Left lung (tissue), 10 donors: ENCODE results near the gene TTC9. TPM values are rescaled to one million over a fixed set of nuclear protein-coding genes. Genes with fewer than 3 reads are reported as not detected.
A peak's percentile ranks its signal among the peaks of the same experiment; 100 is the strongest.

Experiments
- ATAC-seq: fragments of 200-7000 bp; cut with Tn5 transposase; one replicate; pipeline ENCODE4 v1.9.1; 2020; ENCODE audit warnings: moderate library complexity
- DNase-seq, 4 donors: peaks; one replicate each; pipeline ENCODE4 v3.0.0-alpha.2; 2013 to 2020
- H3K27ac ChIP-seq, 2 donors: fragments of 200-600 bp; sonication (generic) in 1 of 2; one replicate each; pipeline versions ENCODE4 v1.5.0 to v1.8.0; 2020 to 2021
- H3K27me3 ChIP-seq, 2 donors: fragments of 200-600 bp; sonication (generic) in 1 of 2; one replicate each; pipeline versions ENCODE4 v1.5.0 to v1.8.0; 2020 to 2021
- H3K36me3 ChIP-seq, 2 donors: fragments of 200-600 bp; sonication (generic) in 1 of 2; one replicate each; pipeline versions ENCODE4 v1.5.0 to v1.8.0; 2020 to 2021
- H3K4me1 ChIP-seq, 2 donors: fragments of 200-600 bp; one replicate each; pipeline ENCODE4 v1.8.0; 2021
- H3K4me3 ChIP-seq, 2 donors: fragments of 200-600 bp; sonication (generic) in 1 of 2; one replicate each; pipeline versions ENCODE4 v1.5.0 to v1.8.0; 2020 to 2021; ENCODE audit warnings: mild to moderate bottlenecking in 1 of 2
- H3K9me3 ChIP-seq, 2 donors: fragments of 200-600 bp; sonication (generic) in 1 of 2; one replicate each; pipeline versions ENCODE4 v1.5.0 to v1.8.0; 2020 to 2021
- intact Hi-C, 2 donors: fragments of 100-400 bp; cut with DNase I; formaldehyde crosslinking; loops; one replicate each; pipeline versions ENCODE4 v1.11.2 to v1.14.2; 2022
- polyA plus RNA-seq, 6 donors: library from polyadenylated mRNA; unstranded; fragments of 120-200 nt; gene quantifications; one replicate each; pipeline ENCODE4 v1.2.1, GENCODE V29; 2013; ENCODE audit not compliant: insufficient read length in 6 of 6
- total RNA-seq, 2 donors: library from RNA; stranded (reverse); fragmentation: NEBNext Ultra II Directional; extraction: Animal tissue kit (Norgen Biotek cat#: 25700); gene quantifications; one replicate each; pipeline ENCODE4 v1.2.1, GENCODE V29; 2021
- TF ChIP-seq, protein P1 (sequence below), 2 donors: fragments of 200-600 bp; sonication (generic) in 1 of 2; IDR thresholded peaks; one replicate each; pipeline versions ENCODE4 v1.5.0 to v1.8.0; 2021; ENCODE audit warnings: antibody characterized with exemption in 2 of 2
- donor health status: DM: no; HTN: yes; CAD: no.
- donor health status: DM: no; HTN: no; CAD: no.

Gene TTC9
- total and polyA plus RNA-seq, 8 donors, result 4.8 to 10.4 (median 9.4) TPM

DNA sequence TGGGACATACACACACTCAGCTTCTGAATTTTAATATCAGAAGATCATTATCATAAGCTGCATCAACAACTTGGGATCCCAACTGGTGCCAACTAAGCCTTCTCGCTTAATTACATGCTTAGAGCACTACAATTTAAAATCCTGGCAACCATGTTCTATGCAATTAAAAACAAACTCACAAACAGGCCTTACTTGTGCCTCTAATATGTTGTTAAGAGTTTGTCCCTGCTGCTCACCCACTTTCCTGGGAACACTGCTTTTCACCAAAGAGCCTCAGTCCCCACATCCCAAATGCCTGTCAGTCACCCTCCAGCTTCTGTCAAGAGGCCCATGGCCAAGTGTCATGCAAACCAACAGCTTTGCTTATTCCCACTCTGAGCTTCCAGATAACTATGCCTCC lies 69.7 kb downstream of the TTC9 start:
- intact Hi-C loops, result loop anchor here in 1 of 2 donors (10.0 kb wide), 1 partner anchor 87 kb away; no protein-coding TSS in a partner anchor
- peaks cover 6 to 9% of the 10 kb centered on the region in 2 donors for H3K4me1 ChIP-seq
- ATAC-seq, result no peak

DNA sequence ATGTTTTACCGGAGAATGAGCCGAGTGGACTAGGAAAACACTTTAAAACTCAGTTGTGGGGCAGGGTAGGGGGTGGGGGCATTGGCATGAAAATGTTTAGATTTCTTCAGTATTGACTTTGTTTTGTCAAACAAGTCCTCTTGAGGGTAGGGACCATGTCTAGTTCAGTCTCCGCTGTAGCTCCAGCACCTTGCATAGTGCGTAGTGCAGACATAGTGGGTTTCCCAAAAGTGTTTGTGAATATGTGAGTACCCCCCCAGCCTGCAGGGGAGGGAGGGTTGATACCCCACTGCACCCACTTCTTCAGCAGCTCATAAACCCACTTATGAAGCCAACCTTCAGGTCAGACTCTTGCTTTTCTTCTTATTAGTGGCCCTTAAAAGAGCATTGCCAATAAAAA lies 71.4 kb downstream of the TTC9 start:
- TF ChIP-seq, protein P1, sequence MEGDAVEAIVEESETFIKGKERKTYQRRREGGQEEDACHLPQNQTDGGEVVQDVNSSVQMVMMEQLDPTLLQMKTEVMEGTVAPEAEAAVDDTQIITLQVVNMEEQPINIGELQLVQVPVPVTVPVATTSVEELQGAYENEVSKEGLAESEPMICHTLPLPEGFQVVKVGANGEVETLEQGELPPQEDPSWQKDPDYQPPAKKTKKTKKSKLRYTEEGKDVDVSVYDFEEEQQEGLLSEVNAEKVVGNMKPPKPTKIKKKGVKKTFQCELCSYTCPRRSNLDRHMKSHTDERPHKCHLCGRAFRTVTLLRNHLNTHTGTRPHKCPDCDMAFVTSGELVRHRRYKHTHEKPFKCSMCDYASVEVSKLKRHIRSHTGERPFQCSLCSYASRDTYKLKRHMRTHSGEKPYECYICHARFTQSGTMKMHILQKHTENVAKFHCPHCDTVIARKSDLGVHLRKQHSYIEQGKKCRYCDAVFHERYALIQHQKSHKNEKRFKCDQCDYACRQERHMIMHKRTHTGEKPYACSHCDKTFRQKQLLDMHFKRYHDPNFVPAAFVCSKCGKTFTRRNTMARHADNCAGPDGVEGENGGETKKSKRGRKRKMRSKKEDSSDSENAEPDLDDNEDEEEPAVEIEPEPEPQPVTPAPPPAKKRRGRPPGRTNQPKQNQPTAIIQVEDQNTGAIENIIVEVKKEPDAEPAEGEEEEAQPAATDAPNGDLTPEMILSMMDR (IDR thresholded peaks at IDR 0.05), result no peak
- Histone ChIP-seq H3K27me3 (peaks cover 0 to 10% of the 10 kb centered on the region in 2 donors), H3K9me3 (no peaks in the 10 kb centered on the region), H3K4me3 (no peak overlapping the region), H3K36me3 (no peaks in the 10 kb centered on the region), H3K4me1 (peaks cover 6 to 9% of the 10 kb centered on the region in 2 donors), H3K27ac (no peak overlapping the region)
- intact Hi-C loops, result loop anchor here in 1 of 2 donors (10.0 kb wide), 1 partner anchor 88 kb away; no protein-coding TSS in a partner anchor
- no peak for DNase-seq
- ATAC-seq, result no peak

More for the DNA sequence above, 69.7 kb downstream of the TTC9 start:
- Histone ChIP-seq H3K36me3 (no peaks in the 10 kb centered on the region), H3K9me3 (no peaks in the 10 kb centered on the region), H3K27ac (no peak overlapping the region), H3K4me3 (no peak overlapping the region), H3K27me3 (peaks cover 0 to 10% of the 10 kb centered on the region in 2 donors)
- DNase-seq, result no peak
- TF ChIP-seq, protein P1 (IDR thresholded peaks at IDR 0.05), result no peak

DNA sequence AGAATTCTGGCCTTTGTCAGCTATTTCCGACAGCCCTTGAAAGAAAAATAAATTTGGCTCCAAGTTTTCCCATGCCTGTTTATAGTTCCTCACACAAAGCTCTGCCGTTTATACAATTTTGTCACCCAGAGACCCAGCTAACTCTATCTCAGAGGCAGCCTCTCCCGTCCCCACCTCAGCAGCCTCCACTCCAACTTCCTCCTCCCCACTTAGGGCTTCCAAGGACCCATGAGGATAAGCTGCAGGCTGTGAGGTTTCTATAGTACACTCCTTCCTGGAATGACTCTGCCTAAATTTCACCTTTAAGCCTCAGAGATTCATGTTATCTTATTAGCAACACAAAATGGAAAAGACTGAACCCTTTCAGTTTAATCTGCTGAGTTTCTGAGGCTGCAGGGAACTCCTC lies 71.8 kb downstream of the TTC9 start:
- ATAC-seq (peak; percentile 10), DNase-seq (no peak)
- peaks cover 0 to 10% of the 10 kb centered on the region in 2 donors for H3K27me3 ChIP-seq
- H3K4me3 ChIP-seq, result no peak overlapping the region
- intact Hi-C loops, result loop anchor here in 1 of 2 donors (10.0 kb wide), 1 partner anchor 89 kb away; no protein-coding TSS in a partner anchor
- H3K27ac ChIP-seq, result no peak overlapping the region
- peaks cover 6 to 9% of the 10 kb centered on the region in 2 donors for H3K4me1 ChIP-seq
- no peaks in the 10 kb centered on the region for H3K9me3 ChIP-seq
- no peaks in the 10 kb centered on the region for H3K36me3 ChIP-seq
- TF ChIP-seq, protein P1 (IDR thresholded peaks at IDR 0.05), result no peak

DNA sequence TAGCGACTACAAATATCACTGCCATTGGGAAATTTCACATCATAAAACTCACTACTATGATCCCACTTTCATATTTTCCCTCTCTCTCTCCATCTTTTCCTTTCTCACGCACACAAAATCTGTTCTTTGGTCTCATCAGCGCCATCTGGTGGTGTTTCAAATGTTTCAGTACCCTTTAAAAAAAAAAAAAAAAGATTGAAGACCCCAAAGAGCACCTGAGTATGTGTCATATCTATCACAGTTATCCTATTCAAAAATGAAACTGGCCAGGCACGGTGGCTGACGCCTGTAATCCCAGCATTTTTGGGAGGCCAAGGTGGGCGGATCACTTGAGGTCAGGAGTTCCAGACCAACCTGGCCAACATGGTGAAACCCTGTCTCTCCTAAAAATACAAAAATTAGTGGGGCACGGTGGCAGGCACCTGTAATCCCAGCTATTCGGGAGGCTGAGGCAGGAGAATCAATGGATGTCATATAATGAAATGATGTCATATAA lies 72.4 kb downstream of the TTC9 start:
- DNase-seq (peak in 2 of 4 donors; percentile 32 to 68), ATAC-seq (peak; percentile 31)

DNA sequence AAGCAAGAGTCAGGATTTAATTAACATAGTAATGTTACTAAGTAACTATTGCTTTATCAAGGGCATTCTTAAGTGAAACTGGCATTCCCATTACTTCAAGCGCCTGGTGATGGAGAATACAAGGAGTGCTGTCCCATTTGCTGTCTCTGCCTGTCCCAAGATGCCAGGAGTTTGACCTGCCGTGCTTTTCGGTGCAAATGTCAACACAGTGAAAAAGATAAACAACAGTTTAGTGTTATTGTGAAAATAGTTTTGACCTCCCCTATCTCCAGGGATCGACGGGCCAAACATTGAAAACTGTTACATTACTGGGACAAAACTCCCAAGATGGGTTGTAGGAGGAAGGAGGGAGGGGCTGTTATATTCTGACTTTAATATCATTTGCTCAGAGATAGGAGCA lies 74.8 kb downstream of the TTC9 start:
- intact Hi-C loops, result loop anchor here in 1 of 2 donors (10.0 kb wide), 1 partner anchor 92 kb away; no protein-coding TSS in a partner anchor
- TF ChIP-seq, protein P1 (IDR thresholded peaks at IDR 0.05), result no peak
- H3K27ac ChIP-seq, result no peak overlapping the region
- no peaks in the 10 kb centered on the region for H3K9me3 ChIP-seq
- H3K4me1 ChIP-seq, result peaks cover 3 to 9% of the 10 kb centered on the region in 2 donors
- no peaks in the 10 kb centered on the region for H3K36me3 ChIP-seq
- DNase-seq (no peak), ATAC-seq (no peak)
- H3K27me3 ChIP-seq, result peaks cover 0 to 10% of the 10 kb centered on the region in 2 donors
- H3K4me3 ChIP-seq, result no peak overlapping the region

More for the DNA sequence above, 72.4 kb downstream of the TTC9 start:
- TF ChIP-seq, protein P1 (IDR thresholded peaks at IDR 0.05), result peak; percentile 43 to 56
- H3K9me3 ChIP-seq, result no peaks in the 10 kb centered on the region
- peaks cover 6 to 9% of the 10 kb centered on the region in 2 donors for H3K4me1 ChIP-seq
- H3K27ac ChIP-seq, result no peak overlapping the region
- peaks cover 0 to 10% of the 10 kb centered on the region in 2 donors for H3K27me3 ChIP-seq
- intact Hi-C loops, result loop anchor here in 1 of 2 donors (10.0 kb wide), 1 partner anchor 89 kb away; no protein-coding TSS in a partner anchor
- H3K4me3 ChIP-seq, result no peak overlapping the region
- H3K36me3 ChIP-seq, result no peaks in the 10 kb centered on the region
